Frontal cortex (tissue), 4 donors: ENCODE data around the gene SUSD5. TPM values are rescaled to one million over a fixed set of nuclear protein-coding genes. Genes with fewer than 3 reads are reported as not detected.
"Not testable (repeated sequence)": the region's sequence is repeated elsewhere in the genome, so short reads cannot be mapped to it uniquely, and the experiment has no call there.

Experiments used
- DNase-seq, 2 donors: peaks; one replicate each; pipeline ENCODE4 v3.0.0; 2012; ENCODE audit warnings: low spot score in 2 of 2
- FAIRE-seq: peaks from 2 replicates; lab custom pipeline; 2012; peaks lifted over from hg19 to GRCh38; lab: Jason Lieb, UNC
- small RNA-seq: library from RNA; depleted of rRNA; stranded (forward); fragments of <200 nt; gene quantifications from one replicate; pipeline ENCODE3, GENCODE V24; 2014
- total RNA-seq: library from RNA; depleted of rRNA; stranded (reverse); fragments of >200 nt; gene quantifications from one replicate; pipeline ENCODE4 v1.2.3, GENCODE V29; 2014
- donor health status: control.
- donor health status: control.
- donor health status: control.

The SUSD5 gene
- total RNA-seq, 1 donor from 2014 or later = 2.0 TPM

- FAIRE-seq = no peak
- no peak for DNase-seq
Measured at GRCh38 chr3:33124638-33125037, 94.0 kb downstream of the SUSD5 start.

- no peak for DNase-seq
- FAIRE-seq = no peak
Measured at GRCh38 chr3:33122991-33123390, 95.6 kb downstream of the SUSD5 start.

GRCh38 chr3:33119891-33120290 lies 98.7 kb downstream of the SUSD5 start:
- no peak for FAIRE-seq

GRCh38 chr3:33117461-33117860 lies 101.1 kb downstream of the SUSD5 start:
- no peak for FAIRE-seq

More at GRCh38 chr3:33119891-33120290, 98.7 kb downstream of the SUSD5 start:
- DNase-seq = no peak

GRCh38 chr3:33115024-33115768 lies 103.4 kb downstream of the SUSD5 start:
- peak; percentile 34 to 49 for DNase-seq
- FAIRE-seq = no peak

More at GRCh38 chr3:33117461-33117860, 101.1 kb downstream of the SUSD5 start:
- DNase-seq = no peak

- DNase-seq = no peak
- no peak for FAIRE-seq
Measured at GRCh38 chr3:33114622-33115023, 104.0 kb downstream of the SUSD5 start.

- FAIRE-seq = no peak
- peak; percentile 74 for DNase-seq
Measured at GRCh38 chr3:33113772-33114621, 104.6 kb downstream of the SUSD5 start, which contains the start of gene CRTAP. Gene CRTAP (plus strand): TSS chr3:33114014. CDS start chr3:33114078, 64 bp downstream.

GRCh38 chr3:33111581-33111980 lies 107.0 kb downstream of the SUSD5 start:
- FAIRE-seq = no peak
- DNase-seq = no peak

- DNase-seq, FAIRE-seq: not testable (repeated sequence)
Measured at GRCh38 chr3:33106854-33107253, 111.8 kb downstream of the SUSD5 start.

GRCh38 chr3:33105341-33105948 lies 113.2 kb downstream of the SUSD5 start:
- no peak for FAIRE-seq
- no peak for DNase-seq

GRCh38 chr3:33104803-33105202 lies 113.8 kb downstream of the SUSD5 start:
- FAIRE-seq = no peak

GRCh38 chr3:33103480-33103879 lies 115.1 kb downstream of the SUSD5 start:
- DNase-seq (no peak), FAIRE-seq (no peak)

More at GRCh38 chr3:33104803-33105202, 113.8 kb downstream of the SUSD5 start:
- no peak for DNase-seq

GRCh38 chr3:33103034-33103433 lies 115.6 kb downstream of the SUSD5 start:
- FAIRE-seq = no peak

GRCh38 chr3:33100229-33100628 lies 118.4 kb downstream of the SUSD5 start:
- FAIRE-seq = no peak
- DNase-seq = no peak

More at GRCh38 chr3:33103034-33103433, 115.6 kb downstream of the SUSD5 start:
- DNase-seq = no peak

Small RNA genes lying within 50 kb of the gene (small RNA-seq; reads per million reads assigned to genes)
- gene AC123900.1 (not detected), gene RN7SL296P (not detected)

Other genes with a start within 250 kb of the SUSD5 start
- gene GLB1, start 121.7 kb downstream of the SUSD5 start, total RNA-seq = 11.4 TPM
- 2.9 TPM for gene TMPPE, start 121.7 kb downstream of the SUSD5 start, total RNA-seq
- gene CRTAP, start 104.8 kb downstream of the SUSD5 start, total RNA-seq = 9.8 TPM
- gene FBXL2, start 58.6 kb upstream of the SUSD5 start, total RNA-seq = 53.8 TPM
- gene UBP1, start 221.6 kb upstream of the SUSD5 start, total RNA-seq = 84.8 TPM